K562 (cell line): Measurements from ENCODE around the gene CRX. TPM values are rescaled to one million over a fixed set of nuclear protein-coding genes. Genes with fewer than 3 reads are reported as not detected.

Experiments
- ATAC-seq: fragments of 200-7000 bp; cut with Tn5 transposase; 3 replicates; pipeline ENCODE4 v1.9.1; 2020; ENCODE audit warnings: moderate library complexity
- BruUV-seq: library from RNA; stranded (reverse); fragments of 400-500 nt; replicated peaks from 2 replicates; lab custom pipeline; 2021; lab: Mats Ljungman, UMichigan
- CTCF ChIA-PET: fragments of 300-600 bp; formaldehyde crosslinking; extraction: SDS; loops from one replicate; lab custom pipeline; 2021; ENCODE audit warnings: low intra/inter-chr PET ratio; lab: Yijun Ruan, JAX
- POLR2A ChIA-PET: fragments of 300-600, 350-650 bp; sonication (Branson Sonifier 250); formaldehyde crosslinking; extraction: SDS; loops from one replicate; lab custom pipeline; 2021; ENCODE audit warnings: antibody characterized with exemption, inconsistent platforms; lab: Yijun Ruan, JAX
- DNase-seq, 4 experiments: peaks; one replicate each; pipeline versions ENCODE4 v3.0.0 to v3.0.0-alpha.2; 2011 to 2018; ENCODE audit warnings: low spot score in 3 of 4, mixed read lengths in 3 of 4; ENCODE audit errors: extremely low read depth in 1 of 4
- FAIRE-seq: peaks from 2 replicates; lab custom pipeline; 2011; peaks lifted over from hg19 to GRCh38; lab: Jason Lieb, UNC
- H2AFZ ChIP-seq: 2 replicates; pipeline ENCODE4 v1.6.0; 2011; ENCODE audit warnings: low read depth, low read length, control low read depth, inconsistent platforms
- H3K27ac ChIP-seq: fragments of 200-600 bp; 3 replicates; pipeline ENCODE4 v1.8.0; 2011; ENCODE audit warnings: low read depth, mild to moderate bottlenecking, control low read depth, inconsistent platforms, low read length, moderate library complexity, mixed read lengths; ENCODE audit errors: extremely low read depth
- H3K27me3 ChIP-seq, 2 experiments: fragments of 300-600 bp in 1 of 2; 2 replicates in 1 of 2; 3 replicates in 1 of 2; pipeline versions ENCODE4 v1.6.0 to v1.8.0; 2011; ENCODE audit warnings: inconsistent platforms in 2 of 2, low read length in 2 of 2, mild to moderate bottlenecking in 1 of 2, mixed read lengths in 1 of 2, moderate library complexity in 1 of 2; ENCODE audit not compliant: control insufficient read depth in 2 of 2, insufficient read depth in 2 of 2
- H3K36me3 ChIP-seq: fragments of 300-600 bp; 3 replicates; pipeline ENCODE4 v1.8.0; 2011; ENCODE audit warnings: mild to moderate bottlenecking, low read length, inconsistent platforms; ENCODE audit not compliant: control insufficient read depth, insufficient read depth
- H3K4me1 ChIP-seq, 2 experiments: fragments of 200-600 bp in 1 of 2; replicated peaks in 1 of 2; 2 replicates in 1 of 2; 3 replicates in 1 of 2; pipeline versions ENCODE4 v1.5.1 to v1.8.0; 2011; ENCODE audit warnings: inconsistent platforms in 2 of 2, low read length in 2 of 2, mild to moderate bottlenecking in 1 of 2, mixed read lengths in 1 of 2, moderate library complexity in 1 of 2; ENCODE audit not compliant: control insufficient read depth in 2 of 2, insufficient read depth in 2 of 2
- H3K4me2 ChIP-seq: 2 replicates; pipeline ENCODE4 v1.6.1; 2011; ENCODE audit warnings: low read length, control low read depth, inconsistent platforms, mixed read lengths; ENCODE audit not compliant: insufficient read depth
- H3K4me3 ChIP-seq: fragments of 200-600 bp; sonication (generic), shearing (Covaris generic); 2 replicates; pipeline ENCODE4 v1.5.1; 2016; ENCODE audit warnings: control low read depth, inconsistent platforms
- H3K79me2 ChIP-seq: fragments of 200-600 bp; 3 replicates; pipeline ENCODE4 v1.8.0; 2011; ENCODE audit warnings: low read length, inconsistent platforms; ENCODE audit not compliant: control insufficient read depth, insufficient read depth
- H3K9ac ChIP-seq, 2 experiments: 2 replicates each; pipeline versions ENCODE4 v1.6.0 to v1.6.1; 2011; ENCODE audit warnings: low read depth in 2 of 2, low read length in 2 of 2, control low read depth in 1 of 2, inconsistent platforms in 1 of 2, mild to moderate bottlenecking in 1 of 2, mixed read lengths in 1 of 2; ENCODE audit not compliant: insufficient read depth in 1 of 2
- H3K9me1 ChIP-seq: one replicate; pipeline ENCODE4 v1.6.0; 2011; ENCODE audit warnings: inconsistent platforms, mild to moderate bottlenecking, low read length, moderate library complexity; ENCODE audit not compliant: control insufficient read depth, insufficient read depth
- H3K9me3 ChIP-seq: replicated peaks from 2 replicates; pipeline ENCODE4 v1.5.1; 2011; ENCODE audit warnings: low read depth, low read length, inconsistent platforms; ENCODE audit not compliant: control insufficient read depth, insufficient read depth
- H4K20me1 ChIP-seq: replicated peaks from 2 replicates; pipeline ENCODE4 v1.6.1; 2011; ENCODE audit warnings: low read length, inconsistent platforms, mixed read lengths; ENCODE audit not compliant: control insufficient read depth, insufficient read depth
- CBFA2T3 ChIP-seq: fragments of 450-650 bp; IDR thresholded peaks from 2 replicates; pipeline ENCODE4 v1.6.1; 2017
- FOSL1 ChIP-seq: fragments of 200-800 bp; sonication (Bioruptor generic); conservative IDR thresholded peaks from 2 replicates; pipeline ENCODE4 v1.6.1; 2016; ENCODE audit warnings: missing genetic modification characterization, missing compliant biosample characterization
- FOXK2 ChIP-seq, 2 experiments: fragments of 450-650 bp; IDR thresholded peaks in 1 of 2; conservative IDR thresholded peaks in 1 of 2; 2 replicates each; pipeline ENCODE4 v1.6.1; 2016; ENCODE audit warnings: low read depth in 2 of 2, mild to moderate bottlenecking in 1 of 2
- GABPB2 ChIP-seq: fragments of 250-450 bp; sonication (Bioruptor Pico); conservative IDR thresholded peaks from 2 replicates; pipeline ENCODE4 v1.5.1; 2021; ENCODE audit warnings: mild to moderate bottlenecking
- KLF10 ChIP-seq: fragments of 250-450 bp; sonication (Bioruptor Pico); IDR thresholded peaks from 2 replicates; pipeline ENCODE4 v1.6.1; 2021; ENCODE audit warnings: matching md5 sums
- MAX ChIP-seq: sonication (generic); formaldehyde crosslinking; IDR thresholded peaks from 2 replicates; pipeline ENCODE4 v1.9.0; 2022; ENCODE audit warnings: mild to moderate bottlenecking, missing genetic modification reagents
- MCM5 ChIP-seq: fragments of 450-650 bp; IDR thresholded peaks from 2 replicates; pipeline ENCODE4 v1.6.1; 2016; ENCODE audit warnings: low read depth
- MTA3 ChIP-seq: fragments of 450-650 bp; formaldehyde crosslinking; IDR thresholded peaks from 2 replicates; pipeline ENCODE4 v1.6.1; 2017; ENCODE audit warnings: mild to moderate bottlenecking, borderline replicate concordance
- PRDM10 ChIP-seq: fragments of 450-650 bp; IDR thresholded peaks from 2 replicates; pipeline ENCODE4 v1.6.1; 2018; ENCODE audit not compliant: partially characterized antibody
- TAF9B ChIP-seq: fragments of 450-650 bp; IDR thresholded peaks from 2 replicates; pipeline ENCODE4 v1.6.1; 2018; ENCODE audit warnings: mild to moderate bottlenecking; ENCODE audit not compliant: partially characterized antibody
- USF2 ChIP-seq: sonication (generic); formaldehyde crosslinking; IDR thresholded peaks from 2 replicates; pipeline ENCODE4 v1.5.0; 2020; ENCODE audit warnings: missing genetic modification reagents
- ZNF76 ChIP-seq: fragments of 250-450 bp; sonication (Bioruptor Pico); IDR thresholded peaks from 2 replicates; pipeline ENCODE4 v1.4.0; 2020; ENCODE audit warnings: mild to moderate bottlenecking, moderate library complexity, borderline replicate concordance
- ZSCAN29 ChIP-seq: fragments of 450-650 bp; IDR thresholded peaks from 2 replicates; pipeline ENCODE4 v1.6.1; 2017
- WGBS: fragments of 100-300 bp; shearing (Covaris generic); methylation state at CpG from one replicate; pipeline ENCODE4 v1.1.6; 2016; ENCODE audit warnings: low coverage, mixed read lengths; ENCODE audit not compliant: insufficient coverage; ENCODE audit errors: missing lambda C conversion rate; 5-methylcytosine and 5-hydroxymethylcytosine counted together
- in situ Hi-C: fragments of 300-500 bp; cut with MboI; formaldehyde crosslinking; loops from 4 replicates; pipeline ENCODE4 v1.15.0; 2018; ENCODE audit warnings: inconsistent platforms, mixed read lengths
- intact Hi-C: fragments of 100-400 bp; cut with micrococcal nuclease; formaldehyde crosslinking; loops from 2 replicates; pipeline ENCODE4 v1.14.2; 2022
- polyA plus RNA-seq, 8 experiments: library from polyadenylated mRNA; depleted of rRNA in 4 of 8; stranded (reverse) in 5 of 8; unstranded in 3 of 8; fragments of >200 nt; fragmentation: Nextera tagmentation in 2 of 8; fragmentation: Illumina TruSeq in 1 of 8; extraction: Ambion mirVana in 2 of 8; extraction: Trizol in 1 of 8; gene quantifications; 2 replicates each; pipeline versions ENCODE4 v1.2.1 to v1.2.3, GENCODE V29; 2011 to 2014; ENCODE audit warnings: inconsistent platforms in 1 of 8, missing spikeins in 1 of 8
- total RNA-seq, 7 experiments: library from RNA; depleted of rRNA in 6 of 7; stranded (reverse); fragments of >200 nt in 6 of 7; fragmentation: Illumina TruSeq in 2 of 7; extraction: Trizol in 2 of 7; gene quantifications; 2 replicates each; pipeline versions ENCODE4 v1.2.1 to v1.2.3, GENCODE V29; 2011 to 2021; ENCODE audit warnings: low replicate concordance in 1 of 7

Gene CRX
- total and polyA plus RNA-seq, 9 of the 15 experiments (the other 6 are each of a cell fraction or from before 2014, with no cell fraction given), result 0.01 TPM; not detected in 8

GRCh38 chr19:47780215-47780551 is 41.6 kb upstream of the CRX start:
- no TSS peak for BruUV-seq
- intact Hi-C loops, result no loop called here
- 94% methylated on average over 4 of the region's 9 CpGs for WGBS
- ATAC-seq (no peak), DNase-seq (peak in 1 of 4 experiments; percentile 9), FAIRE-seq (no peak)
- Histone ChIP-seq H3K27me3 (no peaks in the 10 kb centered on the region), H3K27ac (no peak overlapping the region; the same call in 2 of the 3 replicates), H3K9me1 (peaks cover 3% of the 10 kb centered on the region), H3K4me3 (no peak overlapping the region), H4K20me1 (no peaks in the 10 kb centered on the region), H3K36me3 (peaks cover 37% of the 10 kb centered on the region; the same call in 2 of the 3 replicates), H3K9me3 (no peaks in the 10 kb centered on the region), H3K9ac (peak overlapping the region in 1 of 2 experiments; percentile 100; a peak in 3 of 4 replicates), H2AFZ (no peak overlapping the region), H3K79me2 (peaks cover 25% of the 10 kb centered on the region), H3K4me2 (peak overlapping the region; percentile 84), H3K4me1 (peaks cover 11 to 29% of the 10 kb centered on the region in 2 experiments; a peak in 3 of 5 replicates)
- ChIA-PET CTCF (no interaction called here), POLR2A (interaction anchor here (0.9 kb wide), 1 partner anchor 14 kb away, joined by 3 read pairs; no protein-coding TSS in a partner anchor)
- in situ Hi-C loops, result no loop called here
- TF ChIP-seq MTA3, result no peak
- no peak for TF ChIP-seq ZNF76 (CRISPR knock-in tag)
- no peak for TF ChIP-seq FOSL1 (tag)
- TF ChIP-seq GABPB2, result no peak
- no peak for TF ChIP-seq CBFA2T3
- TF ChIP-seq ZSCAN29, result no peak
- no peak for TF ChIP-seq MCM5
- no peak for TF ChIP-seq PRDM10
- TF ChIP-seq KLF10, result no peak
- no peak for TF ChIP-seq FOXK2 (conservative IDR thresholded peaks at IDR 0.05 in 1 of 2, IDR thresholded peaks at IDR 0.05 in 1 of 2; ENCODE audit: low read depth in 2 of 2)
- no peak for TF ChIP-seq TAF9B
- no peak for TF ChIP-seq USF2
- no peak for TF ChIP-seq MAX (CRISPR knock-in tag)
